Prostate gland (tissue), 2 donors: ENCODE data around the gene SLC24A4.

Experiments
- POLR2A ChIP-seq: fragments of 450-650 bp; IDR thresholded peaks from one replicate; pipeline ENCODE4 v1.6.1; 2016; ENCODE audit warnings: antibody characterized with exemption, mild to moderate bottlenecking
- POLR2AphosphoS5 ChIP-seq: sonication (generic); formaldehyde crosslinking; IDR thresholded peaks from one replicate; pipeline ENCODE4 v1.6.1; 2017; ENCODE audit warnings: antibody characterized with exemption
- TF ChIP-seq, protein P1 (sequence below), 4 experiments: fragments of 200-600 bp in 2 of 4; fragments of 450-650 bp in 2 of 4; sonication (generic) in 2 of 4; IDR thresholded peaks; 1 replicate in 3 of 4; 2 replicates in 1 of 4; pipeline ENCODE4 v1.5.1; 2016 to 2019; ENCODE audit warnings: antibody characterized with exemption in 4 of 4, mild to moderate bottlenecking in 2 of 4, moderate library complexity in 2 of 4

DNA sequence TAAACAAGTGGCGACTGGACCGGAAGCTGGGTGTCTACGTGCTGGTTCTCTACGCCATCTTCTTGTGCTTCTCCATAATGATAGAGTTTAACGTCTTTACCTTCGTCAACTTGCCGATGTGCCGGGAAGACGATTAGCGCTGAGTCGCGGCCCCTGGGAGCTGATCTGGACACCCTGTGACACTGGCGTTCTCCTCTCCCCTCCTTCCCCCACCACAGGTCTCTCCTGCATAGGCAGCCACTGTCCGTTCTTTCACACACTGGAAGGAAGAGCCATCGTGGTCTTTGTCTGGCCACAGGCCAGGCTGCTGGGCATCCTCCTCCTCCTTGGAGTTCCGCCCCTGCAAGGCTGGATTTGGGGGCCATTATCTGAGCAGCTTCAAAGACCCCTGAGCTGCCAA is 170.5 kb downstream of the SLC24A4 start:
- TF ChIP-seq, protein P1, sequence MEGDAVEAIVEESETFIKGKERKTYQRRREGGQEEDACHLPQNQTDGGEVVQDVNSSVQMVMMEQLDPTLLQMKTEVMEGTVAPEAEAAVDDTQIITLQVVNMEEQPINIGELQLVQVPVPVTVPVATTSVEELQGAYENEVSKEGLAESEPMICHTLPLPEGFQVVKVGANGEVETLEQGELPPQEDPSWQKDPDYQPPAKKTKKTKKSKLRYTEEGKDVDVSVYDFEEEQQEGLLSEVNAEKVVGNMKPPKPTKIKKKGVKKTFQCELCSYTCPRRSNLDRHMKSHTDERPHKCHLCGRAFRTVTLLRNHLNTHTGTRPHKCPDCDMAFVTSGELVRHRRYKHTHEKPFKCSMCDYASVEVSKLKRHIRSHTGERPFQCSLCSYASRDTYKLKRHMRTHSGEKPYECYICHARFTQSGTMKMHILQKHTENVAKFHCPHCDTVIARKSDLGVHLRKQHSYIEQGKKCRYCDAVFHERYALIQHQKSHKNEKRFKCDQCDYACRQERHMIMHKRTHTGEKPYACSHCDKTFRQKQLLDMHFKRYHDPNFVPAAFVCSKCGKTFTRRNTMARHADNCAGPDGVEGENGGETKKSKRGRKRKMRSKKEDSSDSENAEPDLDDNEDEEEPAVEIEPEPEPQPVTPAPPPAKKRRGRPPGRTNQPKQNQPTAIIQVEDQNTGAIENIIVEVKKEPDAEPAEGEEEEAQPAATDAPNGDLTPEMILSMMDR (IDR thresholded peaks at IDR 0.05), result no peak
- TF ChIP-seq POLR2A (no peak), POLR2AphosphoS5 (no peak)
